Liver (tissue), 9 donors: Measurements from ENCODE around the gene GFY. TPM values are rescaled to one million over a fixed set of nuclear protein-coding genes. Genes with fewer than 3 reads are reported as not detected.

ENCODE experiments used
- DNase-seq: peaks from one replicate; pipeline ENCODE4 v3.0.0-alpha.2; 2017; ENCODE audit warnings: low spot score
- H3K27ac ChIP-seq, 2 donors: one replicate each; pipeline ENCODE4 v1.7.0; 2013; ENCODE audit warnings: inconsistent platforms in 2 of 2, low read length in 2 of 2, control low read depth in 1 of 2, low read depth in 1 of 2, mild to moderate bottlenecking in 1 of 2
- H3K27me3 ChIP-seq, 4 donors: one replicate each; pipeline versions ENCODE4 v1.6.1 to v1.7.0; 2013; ENCODE audit warnings: low read length in 3 of 4, inconsistent platforms in 1 of 4, mild to moderate bottlenecking in 1 of 4, moderate library complexity in 1 of 4; ENCODE audit not compliant: control insufficient read depth in 4 of 4, insufficient read depth in 4 of 4
- H3K36me3 ChIP-seq, 4 donors: one replicate each; pipeline versions ENCODE4 v1.6.1 to v1.7.0; 2013; ENCODE audit warnings: low read length in 3 of 4, mild to moderate bottlenecking in 3 of 4, low read depth in 1 of 4, moderate library complexity in 1 of 4; ENCODE audit not compliant: control insufficient read depth in 4 of 4, insufficient read depth in 3 of 4
- H3K4me1 ChIP-seq, 4 donors: one replicate each; pipeline versions ENCODE4 v1.6.1 to v1.7.0; 2013; ENCODE audit warnings: low read length in 3 of 4, mild to moderate bottlenecking in 3 of 4, moderate library complexity in 1 of 4; ENCODE audit not compliant: control insufficient read depth in 4 of 4, insufficient read depth in 4 of 4
- H3K4me3 ChIP-seq, 3 donors: one replicate each; pipeline versions ENCODE4 v1.6.1 to v1.7.0; 2013; ENCODE audit warnings: low read length in 3 of 3, control low read depth in 1 of 3, low read depth in 1 of 3, mild to moderate bottlenecking in 1 of 3
- H3K9ac ChIP-seq, 2 donors: one replicate each; pipeline ENCODE4 v1.7.0; 2013; ENCODE audit warnings: low read length in 2 of 2, mild to moderate bottlenecking in 2 of 2, moderate library complexity in 2 of 2, control low read depth in 1 of 2, low read depth in 1 of 2
- H3K9me3 ChIP-seq, 4 donors: one replicate each; pipeline versions ENCODE4 v1.6.1 to v1.7.0; 2013; ENCODE audit warnings: low read length in 3 of 4; ENCODE audit not compliant: control insufficient read depth in 4 of 4
- EGR1 ChIP-seq, 2 donors: IDR thresholded peaks; 2 replicates each; pipeline ENCODE4 v1.6.1; 2016 to 2018; ENCODE audit warnings: antibody characterized with exemption in 2 of 2, low read depth in 2 of 2
- FOXA1 ChIP-seq: IDR thresholded peaks from 2 replicates; pipeline ENCODE4 v1.6.1; 2016; ENCODE audit warnings: antibody characterized with exemption
- FOXA2 ChIP-seq: IDR thresholded peaks from 2 replicates; pipeline ENCODE4 v1.6.1; 2016; ENCODE audit warnings: antibody characterized with exemption
- GABPA ChIP-seq, 2 donors: IDR thresholded peaks in 1 of 2; conservative IDR thresholded peaks in 1 of 2; 2 replicates each; pipeline ENCODE4 v1.6.1; 2016; ENCODE audit warnings: antibody characterized with exemption in 2 of 2, mild to moderate bottlenecking in 1 of 2, moderate library complexity in 1 of 2
- HNF4A ChIP-seq, 2 donors: conservative IDR thresholded peaks; 2 replicates each; pipeline ENCODE4 v1.6.1; 2016; ENCODE audit warnings: antibody characterized with exemption in 2 of 2, mild to moderate bottlenecking in 2 of 2
- HNF4G ChIP-seq: IDR thresholded peaks from 2 replicates; pipeline ENCODE4 v1.6.1; 2016; ENCODE audit warnings: antibody characterized with exemption
- JUND ChIP-seq, 2 donors: IDR thresholded peaks; 2 replicates each; pipeline ENCODE4 v1.6.1; 2016; ENCODE audit warnings: antibody characterized with exemption in 2 of 2
- MAX ChIP-seq: IDR thresholded peaks from 2 replicates; pipeline ENCODE4 v1.6.1; 2016; ENCODE audit warnings: antibody characterized with exemption
- NR2F2 ChIP-seq: IDR thresholded peaks from 2 replicates; pipeline ENCODE4 v1.6.1; 2016; ENCODE audit warnings: antibody characterized with exemption
- RAD21 ChIP-seq, 2 donors: IDR thresholded peaks; 2 replicates each; pipeline ENCODE4 v1.6.1; 2016; ENCODE audit warnings: antibody characterized with exemption in 2 of 2, mild to moderate bottlenecking in 2 of 2
- REST ChIP-seq: IDR thresholded peaks from 2 replicates; pipeline ENCODE4 v1.6.1; 2016; ENCODE audit warnings: antibody characterized with exemption, mild to moderate bottlenecking
- RXRA ChIP-seq, 2 donors: IDR thresholded peaks; 2 replicates each; pipeline ENCODE4 v1.6.1; 2017 to 2018; ENCODE audit warnings: antibody characterized with exemption in 2 of 2, mild to moderate bottlenecking in 1 of 2
- SP1 ChIP-seq: IDR thresholded peaks from 2 replicates; pipeline ENCODE4 v1.6.1; 2018; ENCODE audit warnings: antibody characterized with exemption, mild to moderate bottlenecking
- TAF1 ChIP-seq: conservative IDR thresholded peaks from 2 replicates; pipeline ENCODE4 v1.6.1; 2016; ENCODE audit warnings: antibody characterized with exemption, mild to moderate bottlenecking
- YY1 ChIP-seq: IDR thresholded peaks from 2 replicates; pipeline ENCODE4 v1.6.1; 2016; ENCODE audit warnings: antibody characterized with exemption, mild to moderate bottlenecking
- ZBTB33 ChIP-seq: IDR thresholded peaks from 2 replicates; pipeline ENCODE4 v1.6.1; 2016; ENCODE audit warnings: antibody characterized with exemption
- whole genome bisulfite sequencing: extraction: QIAGEN DNeasy Blood & Tissue Kit; methylation state at CpG from one replicate; pipeline ENCODE4 v1.1.7; 2013; 5-methylcytosine and 5-hydroxymethylcytosine counted together
- polyA plus RNA-seq, 2 donors: library from polyadenylated mRNA; stranded (reverse) in 1 of 2; unstranded in 1 of 2; fragments of 200-250 nt in 1 of 2; fragments of >200 nt in 1 of 2; fragmentation: Nextera tagmentation in 1 of 2; extraction: Ambion mirVana in 1 of 2; gene quantifications; one replicate each; pipeline versions ENCODE4 v1.2.1 to v1.2.3, GENCODE V29; 2013 to 2015
- total RNA-seq, 2 donors: library from RNA; depleted of rRNA; stranded (reverse); fragments of >200 nt; gene quantifications; one replicate each; pipeline ENCODE4 v1.2.3, GENCODE V29; 2014
- TF ChIP-seq, protein P1 (sequence below): fragments of 150-350 bp; IDR thresholded peaks from 2 replicates; pipeline ENCODE4 v1.5.1; 2017; ENCODE audit warnings: improper control_type of control experiment, low read depth, low read length; ENCODE audit not compliant: missing input control
- TF ChIP-seq, protein P2 (sequence below): IDR thresholded peaks from 2 replicates; pipeline ENCODE4 v1.6.1; 2016; ENCODE audit warnings: antibody characterized with exemption
- donor health status: healthy.
- donor health status: healthy.
- donor health status: healthy.
- donor health status: healthy.
- donor health status: healthy.

Gene GFY
- total and polyA plus RNA-seq, 4 donors: not detected

DNA sequence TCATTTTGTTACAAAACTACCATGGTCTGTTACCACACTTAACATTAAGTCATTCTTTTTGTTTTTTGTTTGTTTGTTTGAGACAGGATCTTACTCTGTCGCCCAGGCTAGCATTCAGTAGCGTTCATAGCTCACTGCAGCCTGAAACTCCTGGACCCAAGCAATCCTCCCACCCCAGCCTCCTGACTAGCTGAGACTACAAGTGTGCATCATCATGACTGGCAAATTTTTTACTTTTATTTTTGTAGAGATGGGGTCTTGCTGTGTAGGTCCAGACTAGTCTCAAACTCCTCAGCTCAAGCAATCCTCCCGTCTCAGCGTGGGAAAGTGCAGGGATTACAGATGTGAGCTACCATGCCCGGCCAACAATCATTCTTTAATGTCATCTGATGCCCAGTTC lies 31.1 kb downstream of the GFY start:
- Histone ChIP-seq H3K4me1 (peaks cover 0 to 16% (median 3%) of the 10 kb centered on the region in 4 donors), H3K9ac (no peak overlapping the region), H3K4me3 (no peak overlapping the region), H3K9me3 (no peaks in the 10 kb centered on the region), H3K27me3 (no peaks in the 10 kb centered on the region), H3K36me3 (peaks cover 0 to 3% (median 1%) of the 10 kb centered on the region in 4 donors), H3K27ac (no peak overlapping the region)
- 91% methylated on average over 5 of the region's 5 CpGs for WGBS
- no peak for TF ChIP-seq RXRA (IDR thresholded peaks at IDR 0.05)
- TF ChIP-seq, protein P1, sequence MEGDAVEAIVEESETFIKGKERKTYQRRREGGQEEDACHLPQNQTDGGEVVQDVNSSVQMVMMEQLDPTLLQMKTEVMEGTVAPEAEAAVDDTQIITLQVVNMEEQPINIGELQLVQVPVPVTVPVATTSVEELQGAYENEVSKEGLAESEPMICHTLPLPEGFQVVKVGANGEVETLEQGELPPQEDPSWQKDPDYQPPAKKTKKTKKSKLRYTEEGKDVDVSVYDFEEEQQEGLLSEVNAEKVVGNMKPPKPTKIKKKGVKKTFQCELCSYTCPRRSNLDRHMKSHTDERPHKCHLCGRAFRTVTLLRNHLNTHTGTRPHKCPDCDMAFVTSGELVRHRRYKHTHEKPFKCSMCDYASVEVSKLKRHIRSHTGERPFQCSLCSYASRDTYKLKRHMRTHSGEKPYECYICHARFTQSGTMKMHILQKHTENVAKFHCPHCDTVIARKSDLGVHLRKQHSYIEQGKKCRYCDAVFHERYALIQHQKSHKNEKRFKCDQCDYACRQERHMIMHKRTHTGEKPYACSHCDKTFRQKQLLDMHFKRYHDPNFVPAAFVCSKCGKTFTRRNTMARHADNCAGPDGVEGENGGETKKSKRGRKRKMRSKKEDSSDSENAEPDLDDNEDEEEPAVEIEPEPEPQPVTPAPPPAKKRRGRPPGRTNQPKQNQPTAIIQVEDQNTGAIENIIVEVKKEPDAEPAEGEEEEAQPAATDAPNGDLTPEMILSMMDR: no peak
- DNase-seq: no peak

DNA sequence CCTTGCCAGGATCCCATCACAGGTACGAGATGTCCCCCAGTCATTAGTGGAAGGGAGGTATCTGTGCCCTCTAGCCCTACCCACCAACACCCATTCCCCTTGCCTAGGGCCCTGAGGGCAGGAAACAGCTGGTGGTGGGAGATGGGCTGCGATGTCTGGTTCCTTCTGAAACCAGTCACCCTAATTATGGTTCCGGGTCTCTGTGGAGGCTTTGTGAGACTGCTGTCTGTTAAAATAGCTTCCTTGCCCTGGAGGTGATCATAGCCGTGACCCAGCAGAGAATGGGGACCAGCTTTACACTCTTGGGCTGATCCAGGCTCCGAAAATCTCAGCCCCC lies 33.3 kb downstream of the GFY start:
- Histone ChIP-seq H3K9ac (no peak overlapping the region), H3K9me3 (no peaks in the 10 kb centered on the region), H3K27ac (no peak overlapping the region), H3K36me3 (peaks cover 0 to 3% (median 1%) of the 10 kb centered on the region in 4 donors), H3K4me1 (peaks cover 0 to 6% (median 3%) of the 10 kb centered on the region in 4 donors), H3K4me3 (no peak overlapping the region), H3K27me3 (no peaks in the 10 kb centered on the region)
- no peak for DNase-seq
- TF ChIP-seq GABPA (IDR thresholded peaks at IDR 0.05 in 1 of 2, conservative IDR thresholded peaks at IDR 0.05 in 1 of 2) (no peak), REST (no peak), HNF4A (conservative IDR thresholded peaks at IDR 0.05) (no peak), RXRA (IDR thresholded peaks at IDR 0.05) (no peak), JUND (IDR thresholded peaks at IDR 0.05) (no peak), NR2F2 (no peak), TAF1 (no peak), HNF4G (no peak), SP1 (no peak), YY1 (no peak), FOXA1 (no peak), RAD21 (IDR thresholded peaks at IDR 0.05) (no peak), ZBTB33 (no peak), FOXA2 (no peak), MAX (no peak), EGR1 (IDR thresholded peaks at IDR 0.05; ENCODE audit: low read depth in 2 of 2) (no peak)
- TF ChIP-seq, protein P1: no peak
- TF ChIP-seq, protein P2, sequence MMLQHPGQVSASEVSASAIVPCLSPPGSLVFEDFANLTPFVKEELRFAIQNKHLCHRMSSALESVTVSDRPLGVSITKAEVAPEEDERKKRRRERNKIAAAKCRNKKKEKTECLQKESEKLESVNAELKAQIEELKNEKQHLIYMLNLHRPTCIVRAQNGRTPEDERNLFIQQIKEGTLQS: no peak
- 92% methylated on average over 5 of the region's 5 CpGs for WGBS
